H9 (cell line): ENCODE data around the gene COP1. TPM values are rescaled to one million over a fixed set of nuclear protein-coding genes. Genes with fewer than 3 reads are reported as not detected.

ENCODE experiments used
- DNase-seq: peaks from one replicate; pipeline ENCODE4 v3.0.0-alpha.2; 2017
- H2AFZ ChIP-seq: one replicate; pipeline ENCODE4 v1.6.1; 2013; ENCODE audit warnings: mild to moderate bottlenecking, low read length, control low read depth, moderate library complexity
- H2AK5ac ChIP-seq: 2 replicates; pipeline ENCODE4 v1.6.1; 2013; ENCODE audit warnings: low read length, control low read depth, mixed read lengths; ENCODE audit not compliant: insufficient read length
- H2BK120ac ChIP-seq: one replicate; pipeline ENCODE4 v1.6.1; 2013; ENCODE audit warnings: low read depth, mild to moderate bottlenecking, low read length, control low read depth, inconsistent platforms; ENCODE audit not compliant: poor library complexity, severe bottlenecking
- H2BK12ac ChIP-seq: 2 replicates; pipeline ENCODE4 v1.6.1; 2013; ENCODE audit warnings: low read length, control low read depth, mixed read lengths, low read depth; ENCODE audit not compliant: insufficient read length
- H2BK15ac ChIP-seq: 2 replicates; pipeline ENCODE4 v1.6.1; 2013; ENCODE audit warnings: low read depth, low read length, control low read depth
- H2BK20ac ChIP-seq: one replicate; pipeline ENCODE4 v1.6.1; 2013; ENCODE audit warnings: low read depth, mild to moderate bottlenecking, low read length, control low read depth, inconsistent platforms; ENCODE audit not compliant: poor library complexity, severe bottlenecking
- H2BK5ac ChIP-seq: 2 replicates; pipeline ENCODE4 v1.6.1; 2013; ENCODE audit warnings: low read length, control low read depth, mixed read lengths; ENCODE audit not compliant: insufficient read length
- H3K14ac ChIP-seq: 2 replicates; pipeline ENCODE4 v1.6.1; 2013; ENCODE audit warnings: low read length, control low read depth; ENCODE audit not compliant: insufficient read depth
- H3K18ac ChIP-seq: 2 replicates; pipeline ENCODE4 v1.6.1; 2013; ENCODE audit warnings: low read depth, mild to moderate bottlenecking, mixed read lengths, low read length, control low read depth; ENCODE audit not compliant: insufficient read length
- H3K23ac ChIP-seq: 2 replicates; pipeline ENCODE4 v1.6.1; 2013; ENCODE audit warnings: low read length, control low read depth, mixed read lengths, low read depth; ENCODE audit not compliant: insufficient read length
- H3K23me2 ChIP-seq: 2 replicates; pipeline ENCODE4 v1.6.1; 2013; ENCODE audit warnings: low read depth, mild to moderate bottlenecking, mixed read lengths, low read length, control low read depth; ENCODE audit not compliant: insufficient read length, poor library complexity, severe bottlenecking
- H3K27ac ChIP-seq: 2 replicates; pipeline ENCODE4 v1.5.1; 2013; ENCODE audit warnings: low read length, control low read depth, mixed read lengths, low read depth; ENCODE audit not compliant: insufficient read length
- H3K27me3 ChIP-seq: 2 replicates; pipeline ENCODE4 v1.6.1; 2013; ENCODE audit warnings: low read length, control low read depth, inconsistent platforms; ENCODE audit not compliant: insufficient read depth
- H3K4ac ChIP-seq: 2 replicates; pipeline ENCODE4 v1.6.1; 2013; ENCODE audit warnings: low read depth, mild to moderate bottlenecking, control low read depth, inconsistent platforms, low read length, moderate library complexity
- H3K4me1 ChIP-seq: 2 replicates; pipeline ENCODE4 v1.6.1; 2013; ENCODE audit warnings: low read length, control low read depth, inconsistent platforms; ENCODE audit not compliant: insufficient read depth
- H3K4me2 ChIP-seq: 2 replicates; pipeline ENCODE4 v1.6.1; 2013; ENCODE audit warnings: low read length, control low read depth, mixed read lengths; ENCODE audit not compliant: insufficient read length, insufficient read depth
- H3K56ac ChIP-seq: 2 replicates; pipeline ENCODE4 v1.6.1; 2013; ENCODE audit warnings: low read depth, mild to moderate bottlenecking, mixed read lengths, low read length, control low read depth; ENCODE audit not compliant: insufficient read length
- H3K79me1 ChIP-seq: 2 replicates; pipeline ENCODE4 v1.6.1; 2013; ENCODE audit warnings: low read depth, mild to moderate bottlenecking, moderate library complexity, low read length, control low read depth, inconsistent platforms; ENCODE audit not compliant: insufficient read depth, poor library complexity, severe bottlenecking
- H3K79me2 ChIP-seq: 2 replicates; pipeline ENCODE4 v1.6.1; 2013; ENCODE audit warnings: low read length, control low read depth, inconsistent platforms; ENCODE audit not compliant: insufficient read depth
- H3K9ac ChIP-seq: 2 replicates; pipeline ENCODE4 v1.6.1; 2013; ENCODE audit warnings: low read length, control low read depth, mixed read lengths; ENCODE audit not compliant: insufficient read length; ENCODE audit errors: extremely low read depth
- H3K9me3 ChIP-seq: one replicate; pipeline ENCODE4 v1.6.1; 2013; ENCODE audit warnings: low read depth, low read length, inconsistent platforms; ENCODE audit not compliant: control insufficient read depth
- H3T11ph ChIP-seq: one replicate; pipeline ENCODE4 v1.6.1; 2013; ENCODE audit warnings: mild to moderate bottlenecking, low read length, control low read depth, inconsistent platforms
- H4K20me1 ChIP-seq: one replicate; pipeline ENCODE4 v1.6.1; 2013; ENCODE audit not compliant: control insufficient read depth, insufficient read length, insufficient read depth
- H4K5ac ChIP-seq: 2 replicates; pipeline ENCODE4 v1.6.1; 2013; ENCODE audit warnings: low read depth, mild to moderate bottlenecking, mixed read lengths, low read length, control low read depth; ENCODE audit not compliant: insufficient read length
- H4K8ac ChIP-seq: replicated peaks from 2 replicates; pipeline ENCODE4 v1.6.1; 2013; ENCODE audit warnings: low read length, control low read depth, mixed read lengths, low read depth; ENCODE audit not compliant: insufficient read length
- H4K91ac ChIP-seq: 2 replicates; pipeline ENCODE4 v1.6.1; 2013; ENCODE audit warnings: low read depth, mild to moderate bottlenecking, moderate library complexity, mixed read lengths, low read length, control low read depth; ENCODE audit not compliant: insufficient read length
- H3K27ac Mint-ChIP-seq, 3 experiments: 2 replicates in 2 of 3; 3 replicates in 1 of 3; pipeline ENCODE4 v1.8.0; 2020 to 2021; ENCODE audit warnings: mixed read lengths in 3 of 3, mild to moderate bottlenecking in 1 of 3, moderate library complexity in 1 of 3
- H3K27me3 Mint-ChIP-seq: 2 replicates; pipeline ENCODE4 v1.8.0; 2021; ENCODE audit warnings: low read depth, mild to moderate bottlenecking, moderate library complexity, mixed read lengths
- H3K36me3 Mint-ChIP-seq, 3 experiments: 2 replicates in 2 of 3; 3 replicates in 1 of 3; pipeline ENCODE4 v1.8.0; 2020 to 2021; ENCODE audit warnings: low read depth in 3 of 3, mixed read lengths in 3 of 3; ENCODE audit not compliant: insufficient read depth in 1 of 3
- H3K4me1 Mint-ChIP-seq, 2 experiments: 2 replicates each; pipeline ENCODE4 v1.8.0; 2020; ENCODE audit warnings: mixed read lengths in 2 of 2
- H3K4me3 Mint-ChIP-seq, 2 experiments: 2 replicates in 1 of 2; 3 replicates in 1 of 2; pipeline ENCODE4 v1.8.0; 2020 to 2021; ENCODE audit warnings: mild to moderate bottlenecking in 2 of 2, mixed read lengths in 2 of 2, moderate library complexity in 1 of 2
- H3K9me3 Mint-ChIP-seq, 2 experiments: 2 replicates in 1 of 2; 3 replicates in 1 of 2; pipeline ENCODE4 v1.8.0; 2020; ENCODE audit warnings: mild to moderate bottlenecking in 2 of 2, mixed read lengths in 2 of 2, moderate library complexity in 1 of 2
- WGBS: extraction: QIAGEN DNeasy Blood & Tissue Kit; methylation state at CpG from one replicate; pipeline ENCODE4 v1.1.7; 2013; ENCODE audit warnings: missing lambda C conversion rate, low lambda C conversion rate, mixed read lengths; ENCODE audit not compliant: insufficient read length; ENCODE audit errors: extremely low coverage; 5-methylcytosine and 5-hydroxymethylcytosine counted together
- total RNA-seq: library from RNA; stranded (reverse); gene quantifications from 2 replicates; pipeline ENCODE4 v1.2.1, GENCODE V29; 2021
- TF ChIP-seq, protein P1 (sequence below): fragments of 200-600 bp; sonication (generic); conservative IDR thresholded peaks from 3 replicates; pipeline ENCODE4 v1.8.0; 2021; ENCODE audit warnings: antibody characterized with exemption, mild to moderate bottlenecking

The COP1 gene
- total RNA-seq, 1 experiment from 2014 or later, result 41.3 TPM

DNA sequence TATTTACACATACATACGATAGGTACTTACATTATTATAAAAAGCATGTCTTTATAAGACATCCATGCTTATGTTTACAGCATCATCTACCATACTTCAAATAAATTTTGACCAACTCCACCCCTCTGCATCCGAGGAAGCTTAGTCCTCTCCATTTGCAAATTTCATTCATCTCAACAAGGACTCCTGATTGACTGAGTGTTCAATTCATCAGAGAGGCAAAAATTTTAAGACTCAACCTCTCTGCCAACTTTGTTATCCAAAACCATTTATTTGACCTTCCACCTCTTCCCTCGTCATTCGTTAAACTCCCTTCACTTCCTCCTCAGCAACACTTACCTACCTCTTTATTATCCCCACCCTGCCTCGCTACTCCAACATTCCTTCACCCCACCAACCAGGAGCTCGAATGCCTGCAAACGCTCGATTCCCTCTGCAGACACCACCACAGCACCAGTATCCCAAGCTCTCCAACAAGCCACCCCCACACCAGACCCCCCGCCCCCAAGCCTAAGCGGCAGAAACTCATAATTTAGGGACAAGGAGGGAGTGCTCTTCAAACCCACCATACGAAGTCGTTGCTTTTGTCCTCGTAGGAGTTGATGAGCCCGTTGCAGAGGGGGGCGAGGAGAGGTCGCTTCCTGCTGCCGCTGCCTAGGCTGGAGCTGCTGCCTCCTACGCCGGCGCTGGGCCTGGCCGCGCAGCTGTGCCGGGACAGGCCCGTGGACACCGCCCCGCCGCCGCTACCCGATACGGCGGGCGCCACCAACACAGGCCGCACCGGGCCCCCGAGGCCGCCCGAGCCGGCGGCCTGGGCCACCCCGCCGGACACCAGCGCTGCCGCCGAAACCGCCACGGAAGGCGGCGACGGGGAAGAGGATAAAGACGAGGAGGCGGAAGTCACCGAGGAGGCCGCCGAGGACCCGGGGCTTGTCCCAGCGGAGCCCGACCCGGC is 803 bp downstream of the COP1 start:
- H3K56ac ChIP-seq, result no peak overlapping the region
- H4K20me1 ChIP-seq, result no peaks in the 10 kb centered on the region
- H3K4ac ChIP-seq, result no peak overlapping the region
- H4K8ac ChIP-seq, result no peak overlapping the region
- H3K27ac ChIP-seq, result no peak overlapping the region
- no peaks in the 10 kb centered on the region; the same call in 1 of the 2 replicates for H3K27me3 Mint-ChIP-seq
- peak; percentile 70 for DNase-seq
- peaks cover 31% of the 10 kb centered on the region; the same call in 1 of the 2 replicates for H3K79me2 ChIP-seq
- H3K79me1 ChIP-seq, result no peaks in the 10 kb centered on the region
- H3K9me3 Mint-ChIP-seq, result no peaks in the 10 kb centered on the region; a peak in 1 of 5 replicates
- H3K14ac ChIP-seq, result peak overlapping the region; percentile 89
- no peaks in the 10 kb centered on the region for H3K23me2 ChIP-seq
- peak overlapping the region; percentile 95 to 99 for H3K4me3 Mint-ChIP-seq
- no peak overlapping the region for H2BK12ac ChIP-seq
- peak overlapping the region; percentile 63 for H3K18ac ChIP-seq
- TF ChIP-seq, protein P1, sequence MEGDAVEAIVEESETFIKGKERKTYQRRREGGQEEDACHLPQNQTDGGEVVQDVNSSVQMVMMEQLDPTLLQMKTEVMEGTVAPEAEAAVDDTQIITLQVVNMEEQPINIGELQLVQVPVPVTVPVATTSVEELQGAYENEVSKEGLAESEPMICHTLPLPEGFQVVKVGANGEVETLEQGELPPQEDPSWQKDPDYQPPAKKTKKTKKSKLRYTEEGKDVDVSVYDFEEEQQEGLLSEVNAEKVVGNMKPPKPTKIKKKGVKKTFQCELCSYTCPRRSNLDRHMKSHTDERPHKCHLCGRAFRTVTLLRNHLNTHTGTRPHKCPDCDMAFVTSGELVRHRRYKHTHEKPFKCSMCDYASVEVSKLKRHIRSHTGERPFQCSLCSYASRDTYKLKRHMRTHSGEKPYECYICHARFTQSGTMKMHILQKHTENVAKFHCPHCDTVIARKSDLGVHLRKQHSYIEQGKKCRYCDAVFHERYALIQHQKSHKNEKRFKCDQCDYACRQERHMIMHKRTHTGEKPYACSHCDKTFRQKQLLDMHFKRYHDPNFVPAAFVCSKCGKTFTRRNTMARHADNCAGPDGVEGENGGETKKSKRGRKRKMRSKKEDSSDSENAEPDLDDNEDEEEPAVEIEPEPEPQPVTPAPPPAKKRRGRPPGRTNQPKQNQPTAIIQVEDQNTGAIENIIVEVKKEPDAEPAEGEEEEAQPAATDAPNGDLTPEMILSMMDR, result no peak
- H3K9ac ChIP-seq, result peak overlapping the region; percentile 81
- H3K36me3 Mint-ChIP-seq, result peaks cover 0 to 3% (median 0%) of the 10 kb centered on the region in 3 experiments; a peak in 1 of 7 replicates
- H2BK5ac ChIP-seq, result peak overlapping the region; percentile 32
- H2AK5ac ChIP-seq, result no peak overlapping the region
- H2BK15ac ChIP-seq, result no peak overlapping the region
- no peaks in the 10 kb centered on the region for H3K4me1 ChIP-seq
- no peak overlapping the region for H4K91ac ChIP-seq
- H3K27ac Mint-ChIP-seq, result peak overlapping the region; percentile 68 to 93 (median 87)
- H3T11ph ChIP-seq, result no peak overlapping the region
- no peak overlapping the region for H2AFZ ChIP-seq
- peak overlapping the region; percentile 48 for H3K4me2 ChIP-seq
- no peak overlapping the region for H4K5ac ChIP-seq
- no peak overlapping the region for H3K23ac ChIP-seq
- H3K9me3 ChIP-seq, result no peaks in the 10 kb centered on the region
- no peak overlapping the region for H2BK20ac ChIP-seq
- H3K4me1 Mint-ChIP-seq, result peaks cover 19 to 28% of the 10 kb centered on the region in 2 experiments
- no peaks in the 10 kb centered on the region for H3K27me3 ChIP-seq
- H2BK120ac ChIP-seq, result no peak overlapping the region
- WGBS, result no CpG with 5 or more reads among the region's 58 CpGs
